ENCODE measurements around the gene INAFM1.

The INAFM1 gene

GRCh38 chr19:47322058-47322457, 47.4 kb downstream of the INAFM1 start:
- no peaks in the 10 kb centered on the region for H3K36me3 ChIP-seq (ENCODE audit: control insufficient read depth, insufficient read depth, low read length)

GRCh38 chr19:47323409-47323808, 48.7 kb downstream of the INAFM1 start:
- Histone ChIP-seq H3K4me1 (ENCODE audit: control insufficient read depth, insufficient read depth, low read length) (no peaks in the 10 kb centered on the region), H3K27me3 (ENCODE audit: control insufficient read depth, insufficient read depth, low read length) (no peaks in the 10 kb centered on the region), H3K9ac (ENCODE audit: low read depth, low read length) (no peak overlapping the region), H3K4me3 (ENCODE audit: low read depth, low read length) (no peak overlapping the region), H3K36me3 (ENCODE audit: control insufficient read depth, insufficient read depth, low read length) (no peaks in the 10 kb centered on the region), H3K9me3 (ENCODE audit: control insufficient read depth, insufficient read depth, low read length) (no peaks in the 10 kb centered on the region)

More at GRCh38 chr19:47322058-47322457, 47.4 kb downstream of the INAFM1 start:
- Histone ChIP-seq H3K27me3 (ENCODE audit: control insufficient read depth, insufficient read depth, low read length) (no peaks in the 10 kb centered on the region), H3K9me3 (ENCODE audit: control insufficient read depth, insufficient read depth, low read length) (no peaks in the 10 kb centered on the region), H3K4me1 (ENCODE audit: control insufficient read depth, insufficient read depth, low read length) (no peaks in the 10 kb centered on the region), H3K4me3 (ENCODE audit: low read depth, low read length) (no peak overlapping the region), H3K9ac (ENCODE audit: low read depth, low read length) (no peak overlapping the region)

GRCh38 chr19:47323872-47324271, 49.2 kb downstream of the INAFM1 start:
- H3K27me3 ChIP-seq (ENCODE audit: control insufficient read depth, insufficient read depth, low read length) = no peaks in the 10 kb centered on the region
- H3K9me3 ChIP-seq (ENCODE audit: control insufficient read depth, insufficient read depth, low read length) = no peaks in the 10 kb centered on the region
- no peak overlapping the region for H3K4me3 ChIP-seq (ENCODE audit: low read depth, low read length)
- H3K4me1 ChIP-seq (ENCODE audit: control insufficient read depth, insufficient read depth, low read length) = no peaks in the 10 kb centered on the region
- H3K36me3 ChIP-seq (ENCODE audit: control insufficient read depth, insufficient read depth, low read length) = no peaks in the 10 kb centered on the region
- no peak overlapping the region for H3K9ac ChIP-seq (ENCODE audit: low read depth, low read length)

- Histone ChIP-seq H3K36me3 (ENCODE audit: control insufficient read depth, insufficient read depth, low read length) (no peaks in the 10 kb centered on the region), H3K9me3 (ENCODE audit: control insufficient read depth, insufficient read depth, low read length) (no peaks in the 10 kb centered on the region), H3K27me3 (ENCODE audit: control insufficient read depth, insufficient read depth, low read length) (no peaks in the 10 kb centered on the region), H3K4me1 (ENCODE audit: control insufficient read depth, insufficient read depth, low read length) (no peaks in the 10 kb centered on the region), H3K9ac (ENCODE audit: low read depth, low read length) (no peak overlapping the region), H3K4me3 (ENCODE audit: low read depth, low read length) (no peak overlapping the region)
These were observed 49.8 kb downstream of the INAFM1 start for GRCh38 chr19:47324502-47324901.
